HepG2 (cell line): ENCODE data around the gene EMP2. TPM values are rescaled to one million over a fixed set of nuclear protein-coding genes. Genes with fewer than 3 reads are reported as not detected.

ENCODE experiments used
- ATAC-seq: fragments of 200-7000 bp; cut with Tn5 transposase; 3 replicates; pipeline ENCODE4 v1.9.1; 2020; ENCODE audit warnings: mild to moderate bottlenecking, moderate library complexity
- BruUV-seq: library from RNA; stranded (reverse); fragments of 400-500 nt; replicated peaks from 2 replicates; lab custom pipeline; 2021; lab: Mats Ljungman, UMichigan
- CTCF ChIA-PET: fragments of 300-600 bp; formaldehyde crosslinking; extraction: SDS; loops from one replicate; lab custom pipeline; 2021; ENCODE audit warnings: low total read pairs, inconsistent platforms, low intra/inter-chr PET ratio; lab: Yijun Ruan, JAX
- POLR2A ChIA-PET: fragments of 350-600 bp; sonication (Branson Sonifier 250); formaldehyde crosslinking; loops from one replicate; lab custom pipeline; 2020; ENCODE audit warnings: antibody characterized with exemption, inconsistent platforms; lab: Yijun Ruan, JAX
- DNase-seq: peaks from one replicate; pipeline ENCODE4 v3.0.0-alpha.2; 2015; ENCODE audit warnings: low spot score
- FAIRE-seq: peaks from 3 replicates; lab custom pipeline; 2011; peaks lifted over from hg19 to GRCh38; lab: Jason Lieb, UNC
- H2AFZ ChIP-seq: one replicate; pipeline ENCODE4 v1.6.1; 2011; ENCODE audit warnings: low read length, inconsistent platforms
- H3K27ac ChIP-seq: fragments of 300-600 bp; 3 replicates; pipeline ENCODE4 v1.8.0; 2011; ENCODE audit warnings: mixed run types, mild to moderate bottlenecking, mixed read lengths, low read length, inconsistent platforms; ENCODE audit not compliant: insufficient read depth; ENCODE audit errors: extremely low read length
- H3K27me3 ChIP-seq, 2 experiments: fragments of 200-600 bp in 1 of 2; 2 replicates in 1 of 2; 3 replicates in 1 of 2; pipeline versions ENCODE4 v1.6.0 to v1.8.0; 2011; ENCODE audit warnings: low read length in 2 of 2, mild to moderate bottlenecking in 2 of 2, moderate library complexity in 2 of 2, inconsistent platforms in 1 of 2; ENCODE audit not compliant: insufficient read depth in 2 of 2, control insufficient read depth in 1 of 2
- H3K36me3 ChIP-seq, 2 experiments: fragments of 200-600 bp in 1 of 2; replicated peaks in 1 of 2; 2 replicates in 1 of 2; 3 replicates in 1 of 2; pipeline versions ENCODE4 v1.5.1 to v1.8.0; 2011; ENCODE audit warnings: low read length in 2 of 2, inconsistent platforms in 1 of 2; ENCODE audit not compliant: insufficient read depth in 2 of 2, control insufficient read depth in 1 of 2
- H3K4me1 ChIP-seq: 2 replicates; pipeline ENCODE4 v1.5.1; 2012; ENCODE audit warnings: low read length, inconsistent platforms; ENCODE audit not compliant: insufficient read depth
- H3K4me2 ChIP-seq: 2 replicates; pipeline ENCODE4 v1.6.0; 2011; ENCODE audit warnings: low read depth, low read length, inconsistent platforms
- H3K4me3 ChIP-seq, 3 experiments: fragments of 200-600 bp in 1 of 3; sonication (generic), shearing (Covaris generic) in 1 of 3; replicated peaks in 1 of 3; 2 replicates each; pipeline ENCODE4 v1.5.1; 2011 to 2016; ENCODE audit warnings: low read length in 3 of 3, inconsistent platforms in 2 of 3, low read depth in 2 of 3, mild to moderate bottlenecking in 2 of 3, control low read depth in 1 of 3, mixed read lengths in 1 of 3; ENCODE audit not compliant: insufficient read depth in 1 of 3
- H3K79me2 ChIP-seq: one replicate; pipeline ENCODE4 v1.6.1; 2011; ENCODE audit warnings: low read length, inconsistent platforms; ENCODE audit not compliant: insufficient read depth
- H3K9ac ChIP-seq: 2 replicates; pipeline ENCODE4 v1.6.0; 2011; ENCODE audit warnings: mild to moderate bottlenecking, low read depth, low read length, inconsistent platforms; ENCODE audit not compliant: insufficient read depth
- H3K9me3 ChIP-seq: 2 replicates; pipeline ENCODE4 v1.5.1; 2012; ENCODE audit warnings: mild to moderate bottlenecking, low read length
- H4K20me1 ChIP-seq: 2 replicates; pipeline ENCODE4 v1.6.0; 2011; ENCODE audit warnings: inconsistent platforms, mild to moderate bottlenecking, low read length, moderate library complexity; ENCODE audit not compliant: insufficient read depth
- ATRX ChIP-seq: sonication (generic); formaldehyde crosslinking; IDR thresholded peaks from 2 replicates; pipeline ENCODE4 v1.4.0; 2020; ENCODE audit warnings: missing genetic modification reagents, borderline replicate concordance
- CEBPB ChIP-seq: IDR thresholded peaks from 2 replicates; pipeline ENCODE4 v1.6.1; 2011; ENCODE audit warnings: low read depth, low read length, improper control_type of control experiment, borderline replicate concordance
- KMT2B ChIP-seq: IDR thresholded peaks from 2 replicates; pipeline ENCODE4 v1.6.1; 2016; ENCODE audit warnings: missing genetic modification reagents, missing compliant biosample characterization
- MTA3 ChIP-seq: sonication (generic); formaldehyde crosslinking; IDR thresholded peaks from 2 replicates; pipeline ENCODE4 v1.4.0; 2020; ENCODE audit warnings: missing genetic modification reagents
- ZNF549 ChIP-seq: sonication (generic); formaldehyde crosslinking; IDR thresholded peaks from 2 replicates; pipeline ENCODE4 v1.5.0; 2020; ENCODE audit warnings: missing genetic modification reagents
- ZNF800 ChIP-seq: sonication (generic); formaldehyde crosslinking; IDR thresholded peaks from 2 replicates; pipeline ENCODE4 v1.4.0; 2020; ENCODE audit warnings: missing genetic modification reagents
- WGBS: methylation state at CpG from one replicate; pipeline ENCODE4 v1.1.6; 2017; ENCODE audit warnings: low lambda C conversion rate; 5-methylcytosine and 5-hydroxymethylcytosine counted together
- in situ Hi-C: cut with HindIII; loops from 2 replicates; pipeline ENCODE4 v1.10.0; 2017; ENCODE audit warnings: low pct_unique_long_range_greater_than_20kb; ENCODE audit not compliant: extremely low pct_ligation_motif_present
- intact Hi-C: fragments of 100-400 bp; cut with micrococcal nuclease; formaldehyde crosslinking; loops from one replicate; pipeline ENCODE4 v1.10.0; 2022; ENCODE audit not compliant: unreplicated experiment
- polyA plus RNA-seq, 8 experiments: library from polyadenylated mRNA; depleted of rRNA in 3 of 8; stranded (reverse) in 7 of 8; unstranded in 1 of 8; fragments of >200 nt; fragmentation: Illumina TruSeq in 4 of 8; extraction: Trizol in 4 of 8; gene quantifications; 2 replicates each; pipeline versions ENCODE4 v1.2.1 to v1.2.3, GENCODE V29; 2011 to 2016; ENCODE audit warnings: low read depth in 4 of 8, missing spikeins in 1 of 8, mixed read lengths in 1 of 8; ENCODE audit not compliant: insufficient read depth in 1 of 8
- total RNA-seq, 5 experiments: library from RNA; depleted of rRNA; stranded (reverse); fragments of >200 nt; fragmentation: Illumina TruSeq; extraction: Trizol; gene quantifications; 2 replicates each; pipeline ENCODE4 v1.2.3, GENCODE V29; 2016; ENCODE audit warnings: low read depth in 1 of 5

EMP2 gene
- total and polyA plus RNA-seq, 2 of the 13 experiments (the other 11 are each of a cell fraction or from before 2014, with no cell fraction given): 24.6 to 91.2 TPM

GRCh38 chr16:10530685-10531084, 49.7 kb downstream of the EMP2 start:
- CTCF ChIA-PET: no interaction called here
- no peaks in the 10 kb centered on the region for H3K9me3 ChIP-seq
- in situ Hi-C loops: no loop called here
- POLR2A ChIA-PET: interaction anchor here (0.7 to 1.8 kb wide), 4 partner anchors 10 to 213 kb away, joined by 3 to 4 read pairs (median 4); partner anchors contain the start of gene ATF7IP2
- no peaks in the 10 kb centered on the region for H3K79me2 ChIP-seq
- no peak overlapping the region for H3K4me3 ChIP-seq
- peaks cover 13% of the 10 kb centered on the region for H3K4me1 ChIP-seq
- peaks cover 10 to 24% of the 10 kb centered on the region in 2 experiments for H3K36me3 ChIP-seq
- no peaks in the 10 kb centered on the region for H4K20me1 ChIP-seq
- BruUV-seq: no TSS peak
- no peak for DNase-seq
- intact Hi-C loops: no loop called here
- no peak for ATAC-seq
- no peak overlapping the region for H3K9ac ChIP-seq
- no peak for TF ChIP-seq ZNF549 (CRISPR knock-in tag)
- no peak for TF ChIP-seq CEBPB
- TF ChIP-seq ATRX (CRISPR knock-in tag): no peak
- TF ChIP-seq ZNF800 (CRISPR knock-in tag): no peak
- no peak for TF ChIP-seq MTA3 (CRISPR knock-in tag)
- TF ChIP-seq KMT2B: no peak
- no peak overlapping the region for H3K27ac ChIP-seq
- no peak overlapping the region for H3K4me2 ChIP-seq
- 88% methylated on average over 14 of the region's 14 CpGs for WGBS
- H2AFZ ChIP-seq: no peak overlapping the region
- FAIRE-seq: no peak
- H3K27me3 ChIP-seq: no peaks in the 10 kb centered on the region
